GM23248 (cell line): ENCODE results near the gene BTC. TPM values are rescaled to one million over a fixed set of nuclear protein-coding genes. Genes with fewer than 3 reads are reported as not detected.
A peak's percentile ranks its signal among the peaks of the same experiment; 100 is the strongest.

ENCODE experiments used
- DNase-seq: peaks from one replicate; pipeline ENCODE4 v3.0.0-alpha.2; 2015
- H2AFZ ChIP-seq: fragments of 200-600 bp; sonication (generic); 2 replicates; pipeline ENCODE4 v1.6.1; 2016; ENCODE audit warnings: antibody characterized with exemption
- H3F3A ChIP-seq: fragments of 200-600 bp; sonication (generic); 2 replicates; pipeline ENCODE4 v1.6.1; 2016; ENCODE audit warnings: mild to moderate bottlenecking, antibody characterized with exemption, mixed run types; ENCODE audit not compliant: insufficient read depth
- H3K27ac ChIP-seq: fragments of 200-600 bp; sonication (generic); 2 replicates; pipeline ENCODE4 v1.5.1; 2016; ENCODE audit warnings: mild to moderate bottlenecking
- H3K27me3 ChIP-seq: fragments of 200-600 bp; sonication (generic); replicated peaks from 2 replicates; pipeline ENCODE4 v1.6.1; 2016; ENCODE audit warnings: mild to moderate bottlenecking; ENCODE audit not compliant: insufficient read depth
- H3K36me3 ChIP-seq: fragments of 200-600 bp; sonication (generic); 2 replicates; pipeline ENCODE4 v1.6.1; 2016; ENCODE audit warnings: low read depth, mild to moderate bottlenecking
- H3K4me1 ChIP-seq: fragments of 200-600 bp; sonication (generic); 2 replicates; pipeline ENCODE4 v1.6.1; 2016; ENCODE audit warnings: mild to moderate bottlenecking; ENCODE audit not compliant: insufficient read depth
- H3K4me2 ChIP-seq: fragments of 200-600 bp; sonication (generic); one replicate; pipeline ENCODE4 v1.6.1; 2016; ENCODE audit warnings: mild to moderate bottlenecking; ENCODE audit not compliant: unreplicated experiment
- H3K4me3 ChIP-seq: fragments of 200-600 bp; sonication (generic); 2 replicates; pipeline ENCODE4 v1.5.1; 2016; ENCODE audit warnings: mild to moderate bottlenecking
- H3K79me2 ChIP-seq: fragments of 200-600 bp; sonication (generic); 2 replicates; pipeline ENCODE4 v1.6.1; 2016; ENCODE audit warnings: mild to moderate bottlenecking; ENCODE audit not compliant: insufficient read depth
- H3K9ac ChIP-seq: fragments of 200-600 bp; sonication (generic); 2 replicates; pipeline ENCODE4 v1.6.1; 2016; ENCODE audit warnings: mild to moderate bottlenecking
- H3K9me2 ChIP-seq: fragments of 200-600 bp; sonication (generic); 2 replicates; pipeline ENCODE4 v1.6.1; 2016; ENCODE audit warnings: mixed run types, mild to moderate bottlenecking, moderate library complexity; ENCODE audit not compliant: insufficient read depth
- H3K9me3 ChIP-seq: fragments of 200-600 bp; sonication (generic); one replicate; pipeline ENCODE4 v1.6.1; 2017; ENCODE audit warnings: low read depth
- H4K20me1 ChIP-seq: fragments of 200-600 bp; sonication (generic); 2 replicates; pipeline ENCODE4 v1.6.0; 2016; ENCODE audit not compliant: insufficient read depth
- EZH2 ChIP-seq: fragments of 200-600 bp; sonication (generic); IDR thresholded peaks from 2 replicates; pipeline ENCODE4 v1.6.1; 2018; ENCODE audit warnings: antibody characterized with exemption, mild to moderate bottlenecking; ENCODE audit not compliant: insufficient read depth, poor library complexity, severe bottlenecking
- EZH2phosphoT487 ChIP-seq: fragments of 200-600 bp; sonication (generic); IDR thresholded peaks from 2 replicates; pipeline ENCODE4 v1.6.1; 2018; ENCODE audit warnings: antibody characterized with exemption, moderate library complexity, mild to moderate bottlenecking, low read depth; ENCODE audit not compliant: insufficient read depth
- WGBS, 2 experiments: methylation state at CpG; one replicate each; pipeline ENCODE4 v1.1.6; 2015 to 2017; ENCODE audit warnings: low lambda C conversion rate in 2 of 2, low coverage in 1 of 2; ENCODE audit errors: missing lambda C conversion rate in 2 of 2; 5-methylcytosine and 5-hydroxymethylcytosine counted together
- in situ Hi-C: fragments of 300-500 bp; cut with MboI; formaldehyde crosslinking; loops from 2 replicates; pipeline ENCODE4 v1.15.0; 2020
- polyA plus RNA-seq: library from polyadenylated mRNA; unstranded; fragments of >200 nt; fragmentation: Nextera tagmentation; extraction: Ambion mirVana; gene quantifications from 2 replicates; pipeline ENCODE4 v1.2.1, GENCODE V29; 2016
- total RNA-seq: library from RNA; depleted of rRNA; stranded (reverse); fragments of >200 nt; shearing (Covaris generic); gene quantifications from 2 replicates; pipeline ENCODE4 v1.2.3, GENCODE V29; 2014

Gene BTC
- total and polyA plus RNA-seq, 2 experiments from 2014 or later: not detected

- Histone ChIP-seq H3K36me3 (no peaks in the 10 kb centered on the region), H3K9ac (no peak overlapping the region), H3K9me2 (no peaks in the 10 kb centered on the region), H3K4me1 (no peaks in the 10 kb centered on the region; the same call in 1 of the 2 replicates), H4K20me1 (no peaks in the 10 kb centered on the region), H3K9me3 (no peaks in the 10 kb centered on the region), H3F3A (no peaks in the 10 kb centered on the region), H3K4me3 (no peak overlapping the region), H3K79me2 (no peaks in the 10 kb centered on the region), H3K4me2 (no peak overlapping the region), H2AFZ (no peak overlapping the region), H3K27me3 (no peaks in the 10 kb centered on the region), H3K27ac (no peak overlapping the region)
- no peak for TF ChIP-seq EZH2
- no peak for TF ChIP-seq EZH2phosphoT487
- WGBS, 2 experiments: 31 to 42% methylated on average over 4 of the region's 4 CpGs
- in situ Hi-C loops: no loop called here
- DNase-seq: no peak
Measured at GRCh38 chr4:74770226-74770910, 24.0 kb downstream of the BTC start.

GRCh38 chr4:74768857-74769525 is 25.3 kb downstream of the BTC start:
- no peak overlapping the region for H3K9ac ChIP-seq
- WGBS, 2 experiments: 20 to 34% methylated on average over 2 of the region's 2 CpGs
- DNase-seq: peak; percentile 26
- no peak overlapping the region for H3K27ac ChIP-seq
- H3K27me3 ChIP-seq: no peaks in the 10 kb centered on the region
- in situ Hi-C loops: no loop called here
- H3F3A ChIP-seq: no peaks in the 10 kb centered on the region
- no peaks in the 10 kb centered on the region for H3K36me3 ChIP-seq
- H3K4me2 ChIP-seq: no peak overlapping the region
- no peak overlapping the region for H3K4me3 ChIP-seq
- H4K20me1 ChIP-seq: no peaks in the 10 kb centered on the region
- H3K4me1 ChIP-seq: no peaks in the 10 kb centered on the region; the same call in 1 of the 2 replicates
- H3K79me2 ChIP-seq: no peaks in the 10 kb centered on the region
- no peaks in the 10 kb centered on the region for H3K9me3 ChIP-seq
- no peaks in the 10 kb centered on the region for H3K9me2 ChIP-seq
- TF ChIP-seq EZH2phosphoT487 (no peak), EZH2 (no peak)
- no peak overlapping the region for H2AFZ ChIP-seq

- no peak for DNase-seq
- Histone ChIP-seq H3K4me3 (no peak overlapping the region), H3K27me3 (peaks cover 10% of the 10 kb centered on the region; the same call in 1 of the 2 replicates), H3K4me2 (no peak overlapping the region), H3K9me3 (no peaks in the 10 kb centered on the region), H3K79me2 (no peaks in the 10 kb centered on the region), H2AFZ (no peak overlapping the region), H3K9me2 (no peaks in the 10 kb centered on the region), H3K9ac (no peak overlapping the region), H3K27ac (no peak overlapping the region), H3F3A (no peaks in the 10 kb centered on the region), H3K4me1 (no peaks in the 10 kb centered on the region; the same call in 1 of the 2 replicates), H3K36me3 (no peaks in the 10 kb centered on the region), H4K20me1 (no peaks in the 10 kb centered on the region)
- in situ Hi-C loops: no loop called here
- WGBS, 2 experiments: 27 to 30% methylated on average over 2 of the region's 2 CpGs
- TF ChIP-seq EZH2 (no peak), EZH2phosphoT487 (no peak)
Measured at GRCh38 chr4:74764119-74764518, 30.2 kb downstream of the BTC start.

- H3K9me3 ChIP-seq: no peaks in the 10 kb centered on the region
- peaks cover 41% of the 10 kb centered on the region for H3K27me3 ChIP-seq
- H3K79me2 ChIP-seq: no peaks in the 10 kb centered on the region
- no peaks in the 10 kb centered on the region for H3K4me1 ChIP-seq
- H3K9me2 ChIP-seq: no peaks in the 10 kb centered on the region
- H3K36me3 ChIP-seq: no peaks in the 10 kb centered on the region
- no peaks in the 10 kb centered on the region for H4K20me1 ChIP-seq
- no peak overlapping the region for H3K9ac ChIP-seq
- in situ Hi-C loops: no loop called here
- H3K4me2 ChIP-seq: no peak overlapping the region
- TF ChIP-seq EZH2 (no peak), EZH2phosphoT487 (no peak)
- H3F3A ChIP-seq: no peaks in the 10 kb centered on the region
- no peak overlapping the region for H3K27ac ChIP-seq
- WGBS, 2 experiments: 20 to 22% methylated on average over 5 of the region's 5 CpGs
- H3K4me3 ChIP-seq: no peak overlapping the region
- no peak for DNase-seq
- no peak overlapping the region for H2AFZ ChIP-seq
Measured at GRCh38 chr4:74758551-74759145, 35.7 kb downstream of the BTC start.
